HepG2 (cell line): Measurements from ENCODE around the gene SERPINB10. TPM values are rescaled to one million over a fixed set of nuclear protein-coding genes. Genes with fewer than 3 reads are reported as not detected.

Experiments used
- DR1 ChIP-seq: sonication (generic); formaldehyde crosslinking; IDR thresholded peaks from 2 replicates; pipeline ENCODE4 v1.8.0; 2021; ENCODE audit warnings: mild to moderate bottlenecking, missing genetic modification reagents, inconsistent platforms
- GLI4 ChIP-seq: sonication (generic); formaldehyde crosslinking; IDR thresholded peaks from 2 replicates; pipeline ENCODE4 v1.5.1; 2020; ENCODE audit warnings: missing genetic modification reagents, mild to moderate bottlenecking, moderate library complexity, borderline replicate concordance
- IRX3 ChIP-seq: sonication (generic); formaldehyde crosslinking; IDR thresholded peaks from 2 replicates; pipeline ENCODE4 v1.8.1; 2023; ENCODE audit warnings: mild to moderate bottlenecking, low read depth, missing genetic modification reagents, borderline replicate concordance
- KLF11 ChIP-seq: IDR thresholded peaks from 2 replicates; pipeline ENCODE4 v1.6.1; 2016; ENCODE audit warnings: missing compliant biosample characterization
- NFIB ChIP-seq: sonication (generic); formaldehyde crosslinking; IDR thresholded peaks from 2 replicates; pipeline ENCODE4 v1.9.0; 2021; ENCODE audit warnings: missing genetic modification reagents, mild to moderate bottlenecking, borderline replicate concordance
- NFYC ChIP-seq: IDR thresholded peaks from 2 replicates; pipeline ENCODE4 v1.6.1; 2016; ENCODE audit warnings: missing genetic modification reagents, missing compliant biosample characterization
- ZIK1 ChIP-seq: sonication (generic); formaldehyde crosslinking; IDR thresholded peaks from 2 replicates; pipeline ENCODE4 v1.5.0; 2020; ENCODE audit warnings: mild to moderate bottlenecking, low read depth, missing genetic modification reagents, borderline replicate concordance
- ZNF292 ChIP-seq: sonication (generic); formaldehyde crosslinking; IDR thresholded peaks from 2 replicates; pipeline ENCODE4 v1.8.1; 2022; ENCODE audit warnings: mild to moderate bottlenecking, low read depth, missing genetic modification reagents, borderline replicate concordance
- ZNF44 ChIP-seq: sonication (generic); formaldehyde crosslinking; IDR thresholded peaks from 2 replicates; pipeline ENCODE4 v1.5.1; 2020; ENCODE audit warnings: mild to moderate bottlenecking, missing genetic modification reagents
- ZNF607 ChIP-seq: sonication (generic); formaldehyde crosslinking; IDR thresholded peaks from 2 replicates; pipeline ENCODE4 v1.5.1; 2020; ENCODE audit warnings: missing genetic modification reagents, mild to moderate bottlenecking, borderline replicate concordance
- ZSCAN20 ChIP-seq: sonication (generic); formaldehyde crosslinking; IDR thresholded peaks from 2 replicates; pipeline ENCODE4 v1.4.0; 2020; ENCODE audit warnings: missing genetic modification reagents, mild to moderate bottlenecking, borderline replicate concordance
- polyA plus RNA-seq, 8 experiments: library from polyadenylated mRNA; depleted of rRNA in 3 of 8; stranded (reverse) in 7 of 8; unstranded in 1 of 8; fragments of >200 nt; fragmentation: Illumina TruSeq in 4 of 8; extraction: Trizol in 4 of 8; gene quantifications; 2 replicates each; pipeline versions ENCODE4 v1.2.1 to v1.2.3, GENCODE V29; 2011 to 2016; ENCODE audit warnings: low read depth in 4 of 8, missing spikeins in 1 of 8, mixed read lengths in 1 of 8; ENCODE audit not compliant: insufficient read depth in 1 of 8
- total RNA-seq, 5 experiments: library from RNA; depleted of rRNA; stranded (reverse); fragments of >200 nt; fragmentation: Illumina TruSeq; extraction: Trizol; gene quantifications; 2 replicates each; pipeline ENCODE4 v1.2.3, GENCODE V29; 2016; ENCODE audit warnings: low read depth in 1 of 5
- TF ChIP-seq, protein P1 (sequence below): sonication (generic); formaldehyde crosslinking; IDR thresholded peaks from 2 replicates; pipeline ENCODE4 v1.4.0; 2020; ENCODE audit warnings: missing genetic modification reagents, borderline replicate concordance
- TF ChIP-seq, protein P2 (sequence below): sonication (generic); formaldehyde crosslinking; IDR thresholded peaks from 2 replicates; pipeline ENCODE4 v1.4.0; 2020; ENCODE audit warnings: missing genetic modification reagents, borderline replicate concordance
- TF ChIP-seq, protein P3 (sequence below): sonication (generic); formaldehyde crosslinking; IDR thresholded peaks from 2 replicates; pipeline ENCODE4 v1.4.0; 2020; ENCODE audit warnings: missing genetic modification reagents
- TF ChIP-seq, protein P4 (sequence below): IDR thresholded peaks from 2 replicates; pipeline ENCODE4 v1.6.1; 2016; ENCODE audit warnings: mild to moderate bottlenecking
- TF ChIP-seq, protein P5 (sequence below): sonication (generic); formaldehyde crosslinking; IDR thresholded peaks from 2 replicates; pipeline ENCODE4 v1.5.0; 2020; ENCODE audit warnings: mild to moderate bottlenecking, missing genetic modification reagents

SERPINB10 gene
- total and polyA plus RNA-seq, 2 of the 13 experiments (the other 11 are each of a cell fraction or from before 2014, with no cell fraction given): not detected

DNA sequence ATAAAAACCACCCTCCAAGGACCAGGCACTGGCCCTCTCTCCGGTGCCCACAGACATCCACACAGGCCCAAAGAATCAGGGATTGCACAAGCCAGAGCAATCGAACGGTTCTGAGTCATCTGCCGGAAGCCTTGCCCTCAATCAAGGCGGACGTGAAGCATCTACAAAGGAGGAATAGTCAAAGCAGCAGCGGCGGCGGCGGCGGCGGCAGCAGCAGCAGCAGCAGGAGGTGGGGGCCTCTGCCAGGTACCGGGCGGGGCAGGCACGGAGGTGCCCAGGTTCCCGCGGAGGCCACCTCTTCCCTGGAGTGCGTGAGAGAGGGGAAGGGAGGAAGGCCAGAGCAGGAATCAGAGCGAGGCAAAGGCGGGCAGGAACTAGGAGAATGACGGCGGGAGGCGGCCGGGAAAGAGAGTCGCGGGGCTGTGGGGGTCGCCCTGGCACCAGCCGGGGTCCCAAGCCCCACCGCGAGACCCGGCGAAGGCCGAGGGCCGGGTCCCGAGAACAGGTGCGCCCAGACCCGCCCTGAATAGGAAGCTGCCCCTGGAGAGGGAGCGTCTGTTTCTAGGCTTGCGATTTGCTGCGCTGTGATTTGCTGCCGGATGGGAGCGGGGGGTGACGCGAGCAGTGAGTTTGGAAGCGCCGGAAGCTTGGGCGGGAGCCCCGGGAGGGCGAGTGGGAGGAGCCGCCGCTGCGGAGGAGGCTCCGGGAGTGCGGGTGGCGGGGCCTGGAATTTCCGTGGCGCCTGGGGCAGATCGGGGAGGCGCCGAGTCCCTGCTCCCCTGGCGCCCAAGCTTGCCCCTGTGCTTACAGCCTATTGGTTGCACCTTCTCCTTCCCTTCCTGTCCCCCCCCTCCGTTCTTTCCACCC lies 62.4 kb downstream of the SERPINB10 start, which contains the start of gene SERPINB8 (continued):
- TF ChIP-seq, protein P1, sequence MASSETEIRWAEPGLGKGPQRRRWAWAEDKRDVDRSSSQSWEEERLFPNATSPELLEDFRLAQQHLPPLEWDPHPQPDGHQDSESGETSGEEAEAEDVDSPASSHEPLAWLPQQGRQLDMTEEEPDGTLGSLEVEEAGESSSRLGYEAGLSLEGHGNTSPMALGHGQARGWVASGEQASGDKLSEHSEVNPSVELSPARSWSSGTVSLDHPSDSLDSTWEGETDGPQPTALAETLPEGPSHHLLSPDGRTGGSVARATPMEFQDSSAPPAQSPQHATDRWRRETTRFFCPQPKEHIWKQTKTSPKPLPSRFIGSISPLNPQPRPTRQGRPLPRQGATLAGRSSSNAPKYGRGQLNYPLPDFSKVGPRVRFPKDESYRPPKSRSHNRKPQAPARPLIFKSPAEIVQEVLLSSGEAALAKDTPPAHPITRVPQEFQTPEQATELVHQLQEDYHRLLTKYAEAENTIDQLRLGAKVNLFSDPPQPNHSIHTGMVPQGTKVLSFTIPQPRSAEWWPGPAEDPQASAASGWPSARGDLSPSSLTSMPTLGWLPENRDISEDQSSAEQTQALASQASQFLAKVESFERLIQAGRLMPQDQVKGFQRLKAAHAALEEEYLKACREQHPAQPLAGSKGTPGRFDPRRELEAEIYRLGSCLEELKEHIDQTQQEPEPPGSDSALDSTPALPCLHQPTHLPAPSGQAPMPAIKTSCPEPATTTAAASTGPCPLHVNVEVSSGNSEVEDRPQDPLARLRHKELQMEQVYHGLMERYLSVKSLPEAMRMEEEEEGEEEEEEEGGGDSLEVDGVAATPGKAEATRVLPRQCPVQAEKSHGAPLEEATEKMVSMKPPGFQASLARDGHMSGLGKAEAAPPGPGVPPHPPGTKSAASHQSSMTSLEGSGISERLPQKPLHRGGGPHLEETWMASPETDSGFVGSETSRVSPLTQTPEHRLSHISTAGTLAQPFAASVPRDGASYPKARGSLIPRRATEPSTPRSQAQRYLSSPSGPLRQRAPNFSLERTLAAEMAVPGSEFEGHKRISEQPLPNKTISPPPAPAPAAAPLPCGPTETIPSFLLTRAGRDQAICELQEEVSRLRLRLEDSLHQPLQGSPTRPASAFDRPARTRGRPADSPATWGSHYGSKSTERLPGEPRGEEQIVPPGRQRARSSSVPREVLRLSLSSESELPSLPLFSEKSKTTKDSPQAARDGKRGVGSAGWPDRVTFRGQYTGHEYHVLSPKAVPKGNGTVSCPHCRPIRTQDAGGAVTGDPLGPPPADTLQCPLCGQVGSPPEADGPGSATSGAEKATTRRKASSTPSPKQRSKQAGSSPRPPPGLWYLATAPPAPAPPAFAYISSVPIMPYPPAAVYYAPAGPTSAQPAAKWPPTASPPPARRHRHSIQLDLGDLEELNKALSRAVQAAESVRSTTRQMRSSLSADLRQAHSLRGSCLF: no peak
- TF ChIP-seq ZNF292: no peak
- TF ChIP-seq ZNF607: peak; percentile 50; the same call in 1 of the 2 replicates
- peak; percentile 74 for TF ChIP-seq NFYC (CRISPR knock-in tag)
- TF ChIP-seq, protein P2, sequence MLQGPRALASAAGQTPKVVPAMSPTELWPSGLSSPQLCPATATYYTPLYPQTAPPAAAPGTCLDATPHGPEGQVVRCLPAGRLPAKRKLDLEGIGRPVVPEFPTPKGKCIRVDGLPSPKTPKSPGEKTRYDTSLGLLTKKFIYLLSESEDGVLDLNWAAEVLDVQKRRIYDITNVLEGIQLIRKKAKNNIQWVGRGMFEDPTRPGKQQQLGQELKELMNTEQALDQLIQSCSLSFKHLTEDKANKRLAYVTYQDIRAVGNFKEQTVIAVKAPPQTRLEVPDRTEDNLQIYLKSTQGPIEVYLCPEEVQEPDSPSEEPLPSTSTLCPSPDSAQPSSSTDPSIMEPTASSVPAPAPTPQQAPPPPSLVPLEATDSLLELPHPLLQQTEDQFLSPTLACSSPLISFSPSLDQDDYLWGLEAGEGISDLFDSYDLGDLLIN (CRISPR knock-in tag): no peak
- TF ChIP-seq ZNF44: no peak
- TF ChIP-seq, protein P3, sequence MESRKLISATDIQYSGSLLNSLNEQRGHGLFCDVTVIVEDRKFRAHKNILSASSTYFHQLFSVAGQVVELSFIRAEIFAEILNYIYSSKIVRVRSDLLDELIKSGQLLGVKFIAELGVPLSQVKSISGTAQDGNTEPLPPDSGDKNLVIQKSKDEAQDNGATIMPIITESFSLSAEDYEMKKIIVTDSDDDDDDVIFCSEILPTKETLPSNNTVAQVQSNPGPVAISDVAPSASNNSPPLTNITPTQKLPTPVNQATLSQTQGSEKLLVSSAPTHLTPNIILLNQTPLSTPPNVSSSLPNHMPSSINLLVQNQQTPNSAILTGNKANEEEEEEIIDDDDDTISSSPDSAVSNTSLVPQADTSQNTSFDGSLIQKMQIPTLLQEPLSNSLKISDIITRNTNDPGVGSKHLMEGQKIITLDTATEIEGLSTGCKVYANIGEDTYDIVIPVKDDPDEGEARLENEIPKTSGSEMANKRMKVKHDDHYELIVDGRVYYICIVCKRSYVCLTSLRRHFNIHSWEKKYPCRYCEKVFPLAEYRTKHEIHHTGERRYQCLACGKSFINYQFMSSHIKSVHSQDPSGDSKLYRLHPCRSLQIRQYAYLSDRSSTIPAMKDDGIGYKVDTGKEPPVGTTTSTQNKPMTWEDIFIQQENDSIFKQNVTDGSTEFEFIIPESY: no peak
- no peak for TF ChIP-seq IRX3 (CRISPR knock-in tag)
- no peak for TF ChIP-seq ZIK1
- TF ChIP-seq DR1 (CRISPR knock-in tag): no peak
- 0 out of 2 replicates have a peak, but pooled peaks have one; percentile 65 for TF ChIP-seq ZSCAN20 (CRISPR knock-in tag)
- no peak for TF ChIP-seq KLF11
- TF ChIP-seq, protein P4, sequence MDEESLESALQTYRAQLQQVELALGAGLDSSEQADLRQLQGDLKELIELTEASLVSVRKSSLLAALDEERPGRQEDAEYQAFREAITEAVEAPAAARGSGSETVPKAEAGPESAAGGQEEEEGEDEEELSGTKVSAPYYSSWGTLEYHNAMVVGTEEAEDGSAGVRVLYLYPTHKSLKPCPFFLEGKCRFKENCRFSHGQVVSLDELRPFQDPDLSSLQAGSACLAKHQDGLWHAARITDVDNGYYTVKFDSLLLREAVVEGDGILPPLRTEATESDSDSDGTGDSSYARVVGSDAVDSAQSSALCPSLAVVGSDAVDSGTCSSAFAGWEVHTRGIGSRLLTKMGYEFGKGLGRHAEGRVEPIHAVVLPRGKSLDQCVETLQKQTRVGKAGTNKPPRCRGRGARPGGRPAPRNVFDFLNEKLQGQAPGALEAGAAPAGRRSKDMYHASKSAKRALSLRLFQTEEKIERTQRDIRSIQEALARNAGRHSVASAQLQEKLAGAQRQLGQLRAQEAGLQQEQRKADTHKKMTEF (CRISPR knock-in tag): 0 out of 2 replicates have a peak, but pooled peaks have one; percentile 59
- no peak for TF ChIP-seq GLI4 (CRISPR knock-in tag)
- TF ChIP-seq, protein P5, sequence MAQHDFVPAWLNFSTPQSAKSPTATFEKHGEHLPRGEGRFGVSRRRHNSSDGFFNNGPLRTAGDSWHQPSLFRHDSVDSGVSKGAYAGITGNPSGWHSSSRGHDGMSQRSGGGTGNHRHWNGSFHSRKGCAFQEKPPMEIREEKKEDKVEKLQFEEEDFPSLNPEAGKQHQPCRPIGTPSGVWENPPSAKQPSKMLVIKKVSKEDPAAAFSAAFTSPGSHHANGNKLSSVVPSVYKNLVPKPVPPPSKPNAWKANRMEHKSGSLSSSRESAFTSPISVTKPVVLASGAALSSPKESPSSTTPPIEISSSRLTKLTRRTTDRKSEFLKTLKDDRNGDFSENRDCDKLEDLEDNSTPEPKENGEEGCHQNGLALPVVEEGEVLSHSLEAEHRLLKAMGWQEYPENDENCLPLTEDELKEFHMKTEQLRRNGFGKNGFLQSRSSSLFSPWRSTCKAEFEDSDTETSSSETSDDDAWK (CRISPR knock-in tag): no peak
- TF ChIP-seq NFIB (CRISPR knock-in tag): no peak
